ENCODE results near the gene OR5I1.

DNA sequence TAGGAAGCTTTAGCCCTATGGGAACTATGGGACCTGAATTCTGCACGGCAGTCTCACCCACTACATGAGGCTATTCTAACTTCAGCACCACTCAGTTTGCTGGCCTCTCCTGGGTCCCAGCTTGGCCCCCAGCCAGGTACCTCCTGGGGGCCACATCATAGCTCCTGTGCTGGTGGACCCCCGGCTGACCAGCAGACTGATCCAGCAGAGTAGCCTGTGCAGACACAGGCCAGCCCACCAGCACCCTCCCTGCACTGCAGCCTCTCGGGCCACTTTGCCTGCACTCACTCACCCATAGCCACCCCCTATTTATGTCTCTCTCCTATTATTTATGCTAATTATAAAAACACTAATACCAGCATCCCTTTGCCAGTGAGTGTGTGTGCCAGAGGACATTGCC lies 34.7 kb upstream of the OR5I1 start:
- TF ChIP-seq, protein P1, sequence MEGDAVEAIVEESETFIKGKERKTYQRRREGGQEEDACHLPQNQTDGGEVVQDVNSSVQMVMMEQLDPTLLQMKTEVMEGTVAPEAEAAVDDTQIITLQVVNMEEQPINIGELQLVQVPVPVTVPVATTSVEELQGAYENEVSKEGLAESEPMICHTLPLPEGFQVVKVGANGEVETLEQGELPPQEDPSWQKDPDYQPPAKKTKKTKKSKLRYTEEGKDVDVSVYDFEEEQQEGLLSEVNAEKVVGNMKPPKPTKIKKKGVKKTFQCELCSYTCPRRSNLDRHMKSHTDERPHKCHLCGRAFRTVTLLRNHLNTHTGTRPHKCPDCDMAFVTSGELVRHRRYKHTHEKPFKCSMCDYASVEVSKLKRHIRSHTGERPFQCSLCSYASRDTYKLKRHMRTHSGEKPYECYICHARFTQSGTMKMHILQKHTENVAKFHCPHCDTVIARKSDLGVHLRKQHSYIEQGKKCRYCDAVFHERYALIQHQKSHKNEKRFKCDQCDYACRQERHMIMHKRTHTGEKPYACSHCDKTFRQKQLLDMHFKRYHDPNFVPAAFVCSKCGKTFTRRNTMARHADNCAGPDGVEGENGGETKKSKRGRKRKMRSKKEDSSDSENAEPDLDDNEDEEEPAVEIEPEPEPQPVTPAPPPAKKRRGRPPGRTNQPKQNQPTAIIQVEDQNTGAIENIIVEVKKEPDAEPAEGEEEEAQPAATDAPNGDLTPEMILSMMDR (IDR thresholded peaks at IDR 0.05; ENCODE audit: low read length), result no peak
- TF ChIP-seq EZH2 (optimal IDR thresholded peaks at IDR 0.05; ENCODE audit: low read depth, low read length), result no peak
- no peak for TF ChIP-seq EZH2phosphoT487 (IDR thresholded peaks at IDR 0.05; ENCODE audit: low read length)

Data from MM.1S (cell line).